Dermis blood vessel endothelial cell (primary cell): ENCODE data around the gene KRT12. TPM values are rescaled to one million over a fixed set of nuclear protein-coding genes. Genes with fewer than 3 reads are reported as not detected.

Experiments
- DNase-seq: peaks from one replicate; pipeline ENCODE4 v3.0.0; 2010
- total RNA-seq: library from RNA; depleted of rRNA; stranded (reverse); fragments of >200 nt; gene quantifications from 2 replicates; pipeline ENCODE4 v1.2.3, GENCODE V29; 2014

The KRT12 gene
- total RNA-seq = not detected in 2 replicates

GRCh38 chr17:40866838-40867237 lies at the start of gene KRT12:
TSS of gene KRT12 (minus strand) at chr17:40867223. CDS start at chr17:40867186, 37 bp downstream.
- no peak for DNase-seq

DNA sequence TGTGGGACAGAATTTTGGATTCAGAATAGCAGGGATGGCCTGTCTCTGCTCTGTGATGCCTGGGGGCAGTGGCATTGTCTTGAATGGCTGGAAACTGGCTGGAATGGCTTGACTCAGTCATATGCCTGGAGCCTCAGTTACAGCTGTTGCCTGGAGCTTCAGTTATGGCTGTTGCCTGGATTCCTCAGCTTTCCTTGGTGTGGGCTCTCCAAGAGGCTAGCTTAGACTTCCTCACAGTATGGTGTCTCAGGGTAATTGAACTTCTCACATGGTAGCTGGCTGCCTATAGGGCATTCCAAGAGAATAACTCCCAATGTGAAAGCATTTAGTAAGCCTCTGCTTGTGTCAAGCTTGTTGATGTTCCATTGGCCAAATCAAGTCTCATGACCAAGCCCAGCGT lies 49.3 kb upstream of the KRT12 start:
- no peak for DNase-seq

GRCh38 chr17:40915721-40916256 lies 48.8 kb upstream of the KRT12 start:
- no peak for DNase-seq

DNA sequence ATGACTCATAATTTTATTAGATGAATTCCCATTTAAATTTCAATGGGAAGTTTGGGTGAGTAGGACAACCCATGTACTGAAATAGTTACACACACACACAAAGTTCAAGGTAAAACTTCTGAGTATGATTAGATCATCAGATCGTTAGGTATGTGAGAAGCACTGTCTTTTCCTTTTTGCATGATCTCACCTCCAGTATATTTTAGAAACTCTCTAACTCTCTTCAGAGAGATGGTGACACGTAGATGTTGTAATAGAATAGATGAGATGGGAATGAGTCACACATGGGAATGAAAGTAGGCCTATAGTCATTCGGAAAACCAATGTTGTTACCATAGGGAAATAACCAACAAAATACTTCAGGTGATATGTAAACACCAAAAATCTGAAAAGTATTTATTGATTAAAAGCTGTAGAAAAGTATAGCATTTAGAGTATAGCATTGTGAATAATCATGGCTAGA lies 48.2 kb upstream of the KRT12 start:
- peak; percentile 54 for DNase-seq

- DNase-seq = no peak
Measured at GRCh38 chr17:40914075-40914855, 47.2 kb upstream of the KRT12 start.

- DNase-seq = peak; percentile 42
Measured at GRCh38 chr17:40912486-40913210, 45.6 kb upstream of the KRT12 start.

DNA sequence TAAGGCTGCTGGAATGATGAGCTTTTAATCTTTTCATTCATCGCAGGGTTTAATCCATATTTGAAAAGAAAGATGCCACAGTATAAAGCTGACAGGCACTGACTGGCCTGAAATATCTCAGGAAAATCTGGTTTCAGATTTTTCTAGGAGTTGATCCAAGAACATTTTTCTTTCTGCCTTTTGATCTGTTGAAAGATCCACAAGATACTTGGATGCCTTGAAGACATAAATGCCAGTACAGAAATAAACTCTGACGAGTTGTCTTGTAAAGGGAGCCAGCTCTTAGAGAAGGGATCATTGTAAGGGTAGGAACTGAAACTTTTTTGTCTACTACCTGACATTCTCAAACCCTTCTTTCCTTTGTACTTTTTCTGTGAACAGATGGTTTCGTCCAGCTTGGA lies 43.4 kb upstream of the KRT12 start:
- no peak for DNase-seq

GRCh38 chr17:40909755-40910154 lies 42.7 kb upstream of the KRT12 start:
- no peak for DNase-seq

- peak; percentile 93 for DNase-seq
Measured at GRCh38 chr17:40909351-40909750, 42.3 kb upstream of the KRT12 start.

DNA sequence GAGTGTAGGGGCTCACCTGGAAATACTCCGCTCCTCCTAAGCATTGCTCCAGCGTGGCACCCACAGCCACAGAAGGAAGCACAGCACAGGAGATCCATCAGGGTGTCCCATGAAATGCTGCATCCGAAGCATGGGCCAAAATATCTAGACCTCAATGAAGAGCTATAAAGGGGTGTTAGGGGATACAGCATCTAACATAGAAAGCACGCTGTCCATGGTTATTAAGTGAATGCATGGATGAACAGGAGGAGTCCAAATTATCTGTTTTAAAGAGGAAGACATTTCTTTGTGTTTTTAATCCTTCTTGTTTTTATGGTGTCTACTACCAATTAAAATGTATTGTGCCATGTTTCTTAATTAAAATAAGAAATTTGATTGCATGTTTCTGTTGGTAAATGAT lies 39.6 kb upstream of the KRT12 start:
- DNase-seq = no peak

GRCh38 chr17:40905370-40905769 lies 38.3 kb upstream of the KRT12 start:
- DNase-seq = no peak

- no peak for DNase-seq
Measured at GRCh38 chr17:40903129-40903847, 36.3 kb upstream of the KRT12 start.

- no peak for DNase-seq
Measured at GRCh38 chr17:40902498-40902897, 35.5 kb upstream of the KRT12 start.

DNA sequence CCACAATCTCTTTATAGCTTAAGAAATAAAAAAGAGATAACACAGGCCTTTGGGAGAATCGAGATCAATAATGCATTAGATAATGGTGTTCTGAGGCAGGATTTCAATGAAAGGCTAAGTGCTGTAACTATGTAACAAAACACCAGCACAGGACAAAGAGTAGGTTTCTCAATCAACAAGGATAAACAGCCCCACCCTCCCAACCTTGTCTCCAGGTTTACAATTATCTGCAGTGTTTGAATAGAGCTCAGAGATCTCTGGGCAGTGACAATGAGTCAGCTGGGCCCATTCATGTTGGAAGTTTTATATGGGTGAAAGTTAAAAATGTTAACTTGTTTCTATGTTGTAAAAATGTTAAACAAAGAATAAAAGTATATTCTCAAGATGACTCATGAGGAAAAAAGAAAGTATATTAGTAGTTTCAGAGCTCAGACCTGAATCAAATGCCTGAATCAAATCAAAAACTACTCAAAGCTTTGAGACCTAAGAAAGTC lies 35.0 kb upstream of the KRT12 start:
- no peak for DNase-seq

GRCh38 chr17:40900809-40901356 lies 33.9 kb upstream of the KRT12 start:
- no peak for DNase-seq

- DNase-seq = no peak
Measured at GRCh38 chr17:40896916-40897455, 30.0 kb upstream of the KRT12 start.

- DNase-seq = no peak
Measured at GRCh38 chr17:40895106-40895730, 28.2 kb upstream of the KRT12 start.

DNA sequence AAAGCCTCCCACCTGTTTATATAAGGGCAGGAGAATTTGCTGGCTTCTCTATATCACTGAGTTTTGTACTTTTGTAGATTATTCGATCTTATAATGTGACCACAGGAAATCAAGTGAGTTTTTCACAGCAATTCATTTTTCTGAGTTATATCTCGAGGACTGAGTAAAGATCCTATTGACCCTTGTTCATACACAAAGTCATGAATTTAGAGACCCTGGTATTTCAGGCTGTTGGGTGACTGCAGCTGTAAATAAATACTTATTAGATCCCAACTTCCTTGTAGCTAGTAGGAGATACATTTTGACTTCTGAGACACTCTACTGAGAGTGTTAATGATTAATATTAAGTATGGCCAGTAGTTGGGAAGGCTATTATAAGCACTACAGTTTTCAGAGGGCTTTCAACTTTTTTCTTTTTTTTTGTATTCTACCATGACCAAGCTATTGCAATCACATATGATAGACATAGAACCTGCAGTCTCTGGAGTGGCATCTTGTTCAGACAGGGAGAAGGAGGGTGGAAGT lies 21.2 kb upstream of the KRT12 start:
- no peak for DNase-seq

DNA sequence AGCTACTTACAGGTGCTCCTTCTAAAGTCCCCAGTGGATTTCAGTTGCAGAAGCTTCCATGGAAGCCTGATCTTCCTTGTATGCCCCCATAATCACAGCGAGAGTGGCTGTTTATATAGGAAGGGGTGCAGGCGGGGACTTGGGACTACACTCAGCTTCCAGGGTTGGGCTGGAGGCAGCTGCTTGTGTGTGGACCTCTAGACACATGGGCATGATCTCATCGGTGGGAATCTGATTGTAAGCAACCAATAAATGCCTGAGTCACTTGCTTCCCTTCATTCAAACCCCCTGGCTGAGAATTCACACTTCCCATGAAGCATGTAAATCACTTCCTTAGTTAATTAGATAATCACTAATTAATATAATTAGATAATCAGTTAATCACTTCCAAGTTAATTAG lies 19.1 kb upstream of the KRT12 start:
- peak; percentile 55 for DNase-seq

GRCh38 chr17:40884708-40885512 lies 17.9 kb upstream of the KRT12 start, which contains the start of gene KRT20:
TSS of gene KRT20 (minus strand) at chr17:40885242. CDS start at chr17:40885185, 57 bp downstream.
- DNase-seq = no peak
